NB4 (cell line): ENCODE measurements around the gene RHOH.

ENCODE experiments used
- DNase-seq: peaks from one replicate; pipeline ENCODE4 v3.0.0; 2010; ENCODE audit warnings: low read depth
- H3K4me3 ChIP-seq: one replicate; pipeline ENCODE4 v1.5.1; 2011; ENCODE audit warnings: mild to moderate bottlenecking, low read depth, low read length, moderate library complexity
- MYC ChIP-seq: IDR thresholded peaks from 2 replicates; pipeline ENCODE4 v1.6.1; 2011; ENCODE audit warnings: low read depth, low read length
- POLR2A ChIP-seq: IDR thresholded peaks from 2 replicates; pipeline ENCODE4 v1.6.1; 2011; ENCODE audit warnings: mild to moderate bottlenecking; ENCODE audit not compliant: insufficient read length; ENCODE audit errors: extremely low read depth
- TF ChIP-seq, protein P1 (sequence below): IDR thresholded peaks from one replicate; pipeline ENCODE4 v1.5.1; 2012; ENCODE audit warnings: low read depth, low read length
- TF ChIP-seq, protein P2 (sequence below): IDR thresholded peaks from 2 replicates; pipeline ENCODE4 v1.6.1; 2011; ENCODE audit warnings: low read depth, low read length

RHOH gene

DNA sequence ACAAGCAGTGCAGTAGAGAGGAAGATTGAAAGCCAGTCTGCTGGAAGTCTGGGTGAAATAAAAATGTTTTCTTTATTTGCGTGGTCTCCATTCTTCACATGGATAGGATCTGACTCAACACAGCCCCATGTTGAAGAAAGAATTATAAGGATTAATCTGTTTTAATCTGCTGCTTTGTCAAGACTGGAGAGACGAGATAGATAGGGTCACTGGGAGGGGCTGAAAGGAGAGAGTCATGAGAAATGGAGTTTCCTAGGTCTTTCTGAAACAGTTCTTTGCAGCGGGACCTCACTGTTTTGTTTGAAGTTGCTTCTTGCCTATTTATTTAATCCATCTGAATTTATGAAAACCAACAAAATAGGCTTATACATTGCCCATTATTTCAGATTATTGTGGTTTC, 32.4 kb upstream of the RHOH start:
- TF ChIP-seq, protein P1, sequence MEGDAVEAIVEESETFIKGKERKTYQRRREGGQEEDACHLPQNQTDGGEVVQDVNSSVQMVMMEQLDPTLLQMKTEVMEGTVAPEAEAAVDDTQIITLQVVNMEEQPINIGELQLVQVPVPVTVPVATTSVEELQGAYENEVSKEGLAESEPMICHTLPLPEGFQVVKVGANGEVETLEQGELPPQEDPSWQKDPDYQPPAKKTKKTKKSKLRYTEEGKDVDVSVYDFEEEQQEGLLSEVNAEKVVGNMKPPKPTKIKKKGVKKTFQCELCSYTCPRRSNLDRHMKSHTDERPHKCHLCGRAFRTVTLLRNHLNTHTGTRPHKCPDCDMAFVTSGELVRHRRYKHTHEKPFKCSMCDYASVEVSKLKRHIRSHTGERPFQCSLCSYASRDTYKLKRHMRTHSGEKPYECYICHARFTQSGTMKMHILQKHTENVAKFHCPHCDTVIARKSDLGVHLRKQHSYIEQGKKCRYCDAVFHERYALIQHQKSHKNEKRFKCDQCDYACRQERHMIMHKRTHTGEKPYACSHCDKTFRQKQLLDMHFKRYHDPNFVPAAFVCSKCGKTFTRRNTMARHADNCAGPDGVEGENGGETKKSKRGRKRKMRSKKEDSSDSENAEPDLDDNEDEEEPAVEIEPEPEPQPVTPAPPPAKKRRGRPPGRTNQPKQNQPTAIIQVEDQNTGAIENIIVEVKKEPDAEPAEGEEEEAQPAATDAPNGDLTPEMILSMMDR: no peak
- TF ChIP-seq, protein P2, sequence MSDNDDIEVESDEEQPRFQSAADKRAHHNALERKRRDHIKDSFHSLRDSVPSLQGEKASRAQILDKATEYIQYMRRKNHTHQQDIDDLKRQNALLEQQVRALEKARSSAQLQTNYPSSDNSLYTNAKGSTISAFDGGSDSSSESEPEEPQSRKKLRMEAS: no peak
- TF ChIP-seq POLR2A (no peak), MYC (no peak)
- no peak for DNase-seq
- no peak overlapping the region for H3K4me3 ChIP-seq

DNA sequence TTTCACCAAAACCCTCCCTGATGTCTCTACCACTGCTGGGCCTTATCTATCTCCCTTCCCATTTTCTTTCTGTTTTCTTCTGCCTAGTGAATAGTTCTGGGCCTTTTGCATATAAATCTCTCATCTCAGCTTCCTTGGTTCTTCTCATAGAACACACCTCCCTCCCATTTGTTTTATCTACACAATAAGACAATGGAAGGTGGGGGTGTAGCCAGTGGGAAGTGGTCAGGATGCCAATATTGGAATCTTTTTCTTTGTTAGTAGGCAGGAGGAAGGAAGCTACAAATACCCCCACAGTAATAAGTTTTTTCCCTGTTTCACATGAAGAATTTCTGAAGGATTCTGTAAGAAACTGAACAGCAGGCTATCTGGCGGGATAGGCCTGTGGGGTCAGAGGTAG, 30.9 kb upstream of the RHOH start:
- DNase-seq: no peak
- TF ChIP-seq, protein P1: no peak
- TF ChIP-seq, protein P2: no peak
- no peak for TF ChIP-seq MYC
- TF ChIP-seq POLR2A: no peak

DNA sequence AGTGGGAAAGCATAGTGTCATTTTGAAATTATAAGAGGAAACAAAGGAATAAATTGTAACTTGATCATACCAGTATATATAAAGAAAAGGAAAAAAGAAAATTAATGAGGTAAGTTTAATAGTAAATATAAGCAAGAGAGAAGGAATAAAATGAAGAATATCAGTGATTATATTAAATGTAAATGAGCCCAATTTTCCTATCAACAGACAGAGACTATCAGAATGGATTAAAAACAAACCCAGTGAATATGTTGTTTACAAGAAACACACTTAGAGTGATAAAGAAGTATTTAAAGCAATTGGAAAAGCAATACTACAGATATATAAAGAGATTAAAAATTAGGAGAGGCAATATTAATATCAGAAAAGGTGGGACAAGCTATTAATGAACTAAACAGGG, 28.8 kb upstream of the RHOH start:
- DNase-seq: no peak
- no peak overlapping the region for H3K4me3 ChIP-seq
- TF ChIP-seq, protein P2: no peak
- TF ChIP-seq MYC (no peak), POLR2A (no peak)
- TF ChIP-seq, protein P1: no peak

More for the DNA sequence above, 30.9 kb upstream of the RHOH start:
- no peak overlapping the region for H3K4me3 ChIP-seq

DNA sequence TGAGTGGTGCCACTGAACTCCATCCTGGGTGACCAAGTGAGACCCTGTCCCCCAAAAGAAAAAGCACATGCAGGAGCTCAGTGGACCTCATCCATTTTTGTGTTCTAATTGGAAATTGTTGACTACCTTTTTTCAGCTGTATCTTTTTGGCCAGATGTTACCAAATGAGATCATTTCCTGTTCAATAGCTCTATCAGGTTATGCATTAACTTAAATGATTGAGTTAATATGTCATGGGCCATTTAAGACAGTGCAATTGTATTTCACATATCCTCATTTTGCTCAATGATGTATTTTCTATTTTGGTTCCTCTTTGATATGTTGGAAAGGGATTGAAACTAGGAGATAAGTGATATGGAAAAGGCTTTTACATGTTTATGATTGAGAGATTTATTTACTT, 26.2 kb upstream of the RHOH start:
- TF ChIP-seq MYC: no peak
- TF ChIP-seq, protein P2: no peak
- TF ChIP-seq POLR2A: no peak
- TF ChIP-seq, protein P1: no peak
- H3K4me3 ChIP-seq: no peak overlapping the region
- DNase-seq: no peak

DNA sequence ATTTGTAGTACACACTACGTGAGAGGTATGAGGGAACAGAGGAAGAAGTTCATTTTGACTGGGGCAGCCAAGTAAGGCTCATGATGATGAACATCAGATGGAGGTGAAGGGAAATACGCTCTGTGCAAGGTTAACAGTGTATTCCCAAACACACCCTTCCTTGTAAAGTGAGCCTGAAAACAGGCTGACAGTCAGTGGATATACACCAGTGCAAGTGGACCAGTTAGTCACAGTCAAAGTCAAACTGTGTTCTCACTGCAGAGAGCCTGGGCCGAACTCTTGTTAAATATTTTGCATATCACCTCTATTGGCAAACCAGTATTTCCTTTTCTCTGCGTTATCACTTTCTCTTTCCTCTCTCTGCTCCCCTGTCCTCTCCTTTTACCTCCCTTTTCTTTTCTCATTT, 23.4 kb upstream of the RHOH start:
- no peak overlapping the region for H3K4me3 ChIP-seq
- no peak for DNase-seq
- no peak for TF ChIP-seq MYC
- TF ChIP-seq POLR2A: no peak
- TF ChIP-seq, protein P1: no peak
- TF ChIP-seq, protein P2: no peak

DNA sequence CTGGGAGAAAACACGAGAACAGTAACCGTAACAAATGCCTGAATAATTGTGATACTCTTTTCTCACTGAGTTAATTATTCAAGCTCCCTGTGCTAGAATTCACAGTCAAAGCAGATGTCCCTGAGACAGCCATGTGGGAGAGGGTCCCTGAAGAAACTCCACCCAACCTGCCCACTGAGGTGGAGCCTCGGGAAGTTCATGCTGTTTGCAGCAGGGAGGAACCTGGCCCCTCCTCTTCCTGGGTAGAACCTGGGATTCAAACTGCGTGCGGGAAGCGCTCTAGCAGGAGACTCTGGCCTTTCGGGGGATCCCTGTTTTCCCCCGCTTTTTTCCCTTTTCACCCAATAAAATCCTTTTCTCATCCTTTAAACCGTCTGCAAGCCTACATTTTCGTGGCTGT, 20.2 kb upstream of the RHOH start:
- TF ChIP-seq POLR2A (no peak), MYC (no peak)
- TF ChIP-seq, protein P1: no peak
- TF ChIP-seq, protein P2: no peak
- no peak overlapping the region for H3K4me3 ChIP-seq
- no peak for DNase-seq
